Left lobe of liver (tissue), 2 donors: ENCODE results near the gene PFDN4. TPM values are rescaled to one million over a fixed set of nuclear protein-coding genes. Genes with fewer than 3 reads are reported as not detected.

Experiments used
- ATAC-seq: fragments of 200-7000 bp; cut with Tn5 transposase; one replicate; pipeline ENCODE4 v1.9.1; 2020; ENCODE audit warnings: mild to moderate bottlenecking, moderate library complexity
- DNase-seq: peaks from one replicate; pipeline ENCODE4 v3.0.0-alpha.2; 2020; ENCODE audit warnings: low spot score
- total RNA-seq: library from RNA; stranded (reverse); gene quantifications from one replicate; pipeline ENCODE4 v1.2.1, GENCODE V29; 2021
- donor health status: DM: no; HTN: no; CAD: no; lungs with moderate emphysema.
- donor health status: DM: no; HTN: yes; CAD: no.

Gene PFDN4
- total RNA-seq, 1 donor from 2014 or later: 4.3 TPM

GRCh38 chr20:54172856-54173652 is 34.8 kb upstream of the PFDN4 start:
- DNase-seq: no peak
- ATAC-seq: peak; percentile 31

GRCh38 chr20:54173653-54174456 is 34.0 kb upstream of the PFDN4 start, which contains the start of gene CYP24A1:
TSS of gene CYP24A1 (minus strand) at chr20:54173986. CDS start at chr20:54173579, 407 bp downstream.
- ATAC-seq (peak; percentile 91), DNase-seq (no peak)

- DNase-seq: no peak
- no peak for ATAC-seq
These were observed 33.3 kb upstream of the PFDN4 start for GRCh38 chr20:54174457-54175175.

- DNase-seq (no peak), ATAC-seq (no peak)
These were observed 31.3 kb upstream of the PFDN4 start for GRCh38 chr20:54176610-54177009.

- ATAC-seq: no peak
- no peak for DNase-seq
These were observed 30.5 kb upstream of the PFDN4 start for GRCh38 chr20:54177378-54177777.

GRCh38 chr20:54178256-54178655 is 29.6 kb upstream of the PFDN4 start:
- DNase-seq (no peak), ATAC-seq (no peak)

GRCh38 chr20:54179946-54180345 is 27.9 kb upstream of the PFDN4 start:
- ATAC-seq: no peak
- no peak for DNase-seq

- DNase-seq (no peak), ATAC-seq (no peak)
These were observed 27.0 kb upstream of the PFDN4 start for GRCh38 chr20:54180931-54181330.

- ATAC-seq (no peak), DNase-seq (no peak)
These were observed 23.8 kb upstream of the PFDN4 start for GRCh38 chr20:54184071-54184470.

GRCh38 chr20:54184904-54185626 is 22.8 kb upstream of the PFDN4 start:
- no peak for DNase-seq
- ATAC-seq: no peak

GRCh38 chr20:54188132-54188849 is 19.6 kb upstream of the PFDN4 start:
- DNase-seq: no peak
- no peak for ATAC-seq

GRCh38 chr20:54189630-54190029 is 18.3 kb upstream of the PFDN4 start:
- DNase-seq (no peak), ATAC-seq (no peak)

GRCh38 chr20:54190217-54190616 is 17.7 kb upstream of the PFDN4 start:
- no peak for ATAC-seq
- no peak for DNase-seq

GRCh38 chr20:54193817-54194216 is 14.1 kb upstream of the PFDN4 start:
- ATAC-seq: no peak

GRCh38 chr20:54194724-54195438 is 13.0 kb upstream of the PFDN4 start:
- ATAC-seq (no peak), DNase-seq (no peak)

More at GRCh38 chr20:54193817-54194216, 14.1 kb upstream of the PFDN4 start:
- no peak for DNase-seq

- ATAC-seq (no peak), DNase-seq (no peak)
These were observed 12.1 kb upstream of the PFDN4 start for GRCh38 chr20:54195483-54196472.

GRCh38 chr20:54197621-54198604 is 10.0 kb upstream of the PFDN4 start:
- peak; percentile 52 for DNase-seq

More at GRCh38 chr20:54197621-54198604, 10.0 kb upstream of the PFDN4 start:
- ATAC-seq: peak; percentile 91
